ENCODE measurements around the gene SLC6A13. TPM values are rescaled to one million over a fixed set of nuclear protein-coding genes. Genes with fewer than 3 reads are reported as not detected.
A peak's percentile ranks its signal among the peaks of the same experiment; 100 is the strongest.
"Not testable (repeated sequence)": the region's sequence is repeated elsewhere in the genome, so short reads cannot be mapped to it uniquely, and the experiment has no call there.

SLC6A13 gene
- total RNA-seq, 1 donor from 2014 or later = 2.6 TPM

DNA sequence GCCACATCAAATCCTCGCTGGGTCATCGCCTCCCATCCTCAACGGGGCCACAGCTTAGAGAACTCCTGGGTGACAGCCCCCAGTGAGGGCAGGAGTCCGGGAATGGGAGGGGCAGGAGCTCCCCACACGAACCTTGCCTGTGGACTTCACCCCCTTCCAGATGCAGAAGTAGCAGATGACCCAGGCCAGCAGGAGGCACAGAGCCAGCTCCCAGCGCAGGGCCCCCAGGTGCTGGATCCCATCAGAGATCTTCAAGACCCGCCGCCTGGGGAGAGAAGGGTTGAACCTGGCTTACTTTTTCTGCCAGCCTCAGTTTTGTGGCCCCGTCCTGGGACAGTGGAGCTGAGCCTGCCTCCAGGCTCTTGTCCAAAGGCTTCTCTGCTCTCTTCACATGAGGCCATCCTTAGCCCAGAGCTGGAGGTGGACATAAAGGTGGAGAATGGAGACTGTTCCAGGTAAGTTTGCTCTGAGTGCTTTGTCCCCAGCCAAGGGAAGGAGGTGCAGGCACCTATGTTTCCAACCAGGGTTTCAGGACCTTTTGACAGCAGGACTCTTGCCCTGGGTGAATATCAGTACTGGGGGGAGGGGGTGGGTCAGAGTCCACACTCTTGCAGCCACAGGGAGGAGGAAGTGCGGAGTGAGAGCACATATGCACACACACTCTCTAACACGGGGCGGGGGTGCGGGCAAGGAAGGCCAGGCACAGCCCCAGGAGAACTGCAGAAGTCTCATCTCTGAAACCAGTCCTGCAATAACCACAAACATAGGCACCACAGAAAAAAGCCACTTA is 25.4 kb downstream of the SLC6A13 start:
- H3K27me3 ChIP-seq (ENCODE audit: control insufficient read depth in 3 of 3, insufficient read depth in 3 of 3, low read length in 3 of 3) = peaks cover 0 to 6% (median 0%) of the 10 kb centered on the region in 3 donors
- H3K9ac ChIP-seq (ENCODE audit: low read depth in 1 of 3, low read length in 3 of 3) = no peak overlapping the region
- peaks cover 17 to 20% (median 17%) of the 10 kb centered on the region in 3 donors for H3K4me1 ChIP-seq (ENCODE audit: control insufficient read depth in 3 of 3, insufficient read depth in 3 of 3, low read length in 3 of 3)
- no peak overlapping the region for H3K27ac ChIP-seq (ENCODE audit: low read depth, low read length)
- H3K4me3 ChIP-seq (ENCODE audit: low read length in 3 of 3) = no peak overlapping the region
- peaks cover 0 to 2% (median 0%) of the 10 kb centered on the region in 3 donors for H3K9me3 ChIP-seq (ENCODE audit: control insufficient read depth in 3 of 3, low read length in 3 of 3)
- H3K36me3 ChIP-seq (ENCODE audit: control insufficient read depth in 3 of 3, insufficient read depth in 3 of 3, low read length in 3 of 3) = no peaks in the 10 kb centered on the region

DNA sequence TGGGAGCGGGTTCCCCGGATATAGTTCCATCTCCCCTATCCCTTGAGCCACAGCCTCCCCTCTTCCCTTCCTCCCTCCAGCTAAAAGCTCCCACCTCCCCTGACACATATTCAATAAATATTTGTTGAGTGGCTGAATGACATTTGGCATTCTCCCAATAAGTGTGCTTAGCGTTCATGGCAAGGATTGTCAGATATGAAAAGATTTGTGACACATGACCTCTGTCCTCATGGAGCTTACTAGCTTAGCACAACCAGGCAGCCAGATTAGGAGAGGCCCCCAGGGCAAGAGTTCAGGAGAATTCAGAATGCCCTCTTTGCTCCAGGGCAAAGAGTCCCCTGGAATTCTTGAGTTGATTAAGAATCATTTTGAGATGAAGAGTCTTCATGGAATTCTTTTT is 26.2 kb downstream of the SLC6A13 start:
- peaks cover 19 to 27% (median 19%) of the 10 kb centered on the region in 3 donors for H3K4me1 ChIP-seq (ENCODE audit: control insufficient read depth in 3 of 3, insufficient read depth in 3 of 3, low read length in 3 of 3)
- no peaks in the 10 kb centered on the region for H3K36me3 ChIP-seq (ENCODE audit: control insufficient read depth in 3 of 3, insufficient read depth in 3 of 3, low read length in 3 of 3)
- H3K27ac ChIP-seq (ENCODE audit: low read depth, low read length) = no peak overlapping the region
- H3K4me3 ChIP-seq (ENCODE audit: low read length in 3 of 3) = no peak overlapping the region
- no peak overlapping the region for H3K9ac ChIP-seq (ENCODE audit: low read depth in 1 of 3, low read length in 3 of 3)
- peaks cover 0 to 2% (median 0%) of the 10 kb centered on the region in 3 donors for H3K27me3 ChIP-seq (ENCODE audit: control insufficient read depth in 3 of 3, insufficient read depth in 3 of 3, low read length in 3 of 3)
- peaks cover 0 to 2% (median 0%) of the 10 kb centered on the region in 3 donors for H3K9me3 ChIP-seq (ENCODE audit: control insufficient read depth in 3 of 3, low read length in 3 of 3)

DNA sequence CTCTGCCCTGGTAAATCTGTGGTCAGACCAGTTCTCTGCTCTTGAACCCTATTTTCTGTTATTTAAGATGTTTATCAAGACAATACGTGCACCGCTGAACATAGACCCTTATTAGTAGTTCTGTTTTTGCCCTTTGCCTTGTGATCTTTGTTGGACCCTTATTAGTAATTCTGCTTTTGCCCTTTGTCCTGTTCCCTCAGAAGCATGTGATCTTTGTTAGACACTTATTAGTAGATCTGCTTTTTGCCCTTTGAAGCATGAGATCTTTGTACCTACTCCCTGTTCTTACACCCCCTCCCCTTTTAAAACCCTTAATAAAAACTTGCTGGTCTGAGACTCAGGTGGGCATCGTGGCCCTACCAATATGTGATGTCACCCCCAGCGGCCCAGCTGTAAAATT is 26.7 kb downstream of the SLC6A13 start:
- not testable (repeated sequence) for H3K27ac ChIP-seq (ENCODE audit: low read depth, low read length); H3K9ac ChIP-seq (ENCODE audit: low read depth in 1 of 3, low read length in 3 of 3); H3K9me3 ChIP-seq (ENCODE audit: control insufficient read depth in 3 of 3, low read length in 3 of 3); H3K27me3 ChIP-seq (ENCODE audit: control insufficient read depth in 3 of 3, insufficient read depth in 3 of 3, low read length in 3 of 3); H3K4me3 ChIP-seq (ENCODE audit: low read length in 3 of 3); H3K36me3 ChIP-seq (ENCODE audit: control insufficient read depth in 3 of 3, insufficient read depth in 3 of 3, low read length in 3 of 3)
- H3K4me1 ChIP-seq (ENCODE audit: control insufficient read depth in 3 of 3, insufficient read depth in 3 of 3, low read length in 3 of 3) = peaks cover 19 to 31% (median 19%) of the 10 kb centered on the region in 3 donors

DNA sequence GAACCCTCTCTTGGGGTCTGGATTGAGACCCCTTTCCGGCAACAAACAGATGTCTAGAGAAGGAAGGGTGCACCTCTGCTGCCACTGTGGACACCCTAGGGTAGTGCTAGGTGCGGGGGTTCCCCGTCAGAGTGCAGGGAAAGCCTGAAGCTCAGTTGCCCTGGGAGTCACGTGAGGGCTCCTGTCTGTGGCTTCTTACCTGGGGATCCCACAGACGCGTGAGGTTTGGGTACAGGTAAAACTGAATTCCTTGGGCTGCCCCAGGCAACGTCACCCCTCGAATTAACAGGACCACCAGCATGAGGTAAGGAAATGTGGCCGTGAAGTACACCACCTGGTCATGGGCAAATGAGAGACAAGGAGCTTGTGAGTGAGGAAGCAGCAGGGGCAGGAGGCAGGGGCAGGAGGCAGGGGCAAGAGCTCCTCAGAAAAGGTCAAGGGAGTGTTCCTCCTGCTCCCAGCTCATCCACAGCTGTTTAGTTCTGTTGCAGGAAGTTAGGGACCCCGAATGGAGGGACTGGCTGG is 27.7 kb downstream of the SLC6A13 start:
- no peak overlapping the region for H3K4me3 ChIP-seq (ENCODE audit: low read length in 3 of 3)
- H3K9me3 ChIP-seq (ENCODE audit: control insufficient read depth in 3 of 3, low read length in 3 of 3) = peaks cover 0 to 2% (median 0%) of the 10 kb centered on the region in 3 donors
- no peak overlapping the region for H3K9ac ChIP-seq (ENCODE audit: low read depth in 1 of 3, low read length in 3 of 3)
- H3K4me1 ChIP-seq (ENCODE audit: control insufficient read depth in 3 of 3, insufficient read depth in 3 of 3, low read length in 3 of 3) = peaks cover 19 to 33% (median 19%) of the 10 kb centered on the region in 3 donors
- H3K27me3 ChIP-seq (ENCODE audit: control insufficient read depth in 3 of 3, insufficient read depth in 3 of 3, low read length in 3 of 3) = peaks cover 0 to 4% (median 0%) of the 10 kb centered on the region in 3 donors
- H3K27ac ChIP-seq (ENCODE audit: low read depth, low read length) = no peak overlapping the region
- H3K36me3 ChIP-seq (ENCODE audit: control insufficient read depth in 3 of 3, insufficient read depth in 3 of 3, low read length in 3 of 3) = no peaks in the 10 kb centered on the region

DNA sequence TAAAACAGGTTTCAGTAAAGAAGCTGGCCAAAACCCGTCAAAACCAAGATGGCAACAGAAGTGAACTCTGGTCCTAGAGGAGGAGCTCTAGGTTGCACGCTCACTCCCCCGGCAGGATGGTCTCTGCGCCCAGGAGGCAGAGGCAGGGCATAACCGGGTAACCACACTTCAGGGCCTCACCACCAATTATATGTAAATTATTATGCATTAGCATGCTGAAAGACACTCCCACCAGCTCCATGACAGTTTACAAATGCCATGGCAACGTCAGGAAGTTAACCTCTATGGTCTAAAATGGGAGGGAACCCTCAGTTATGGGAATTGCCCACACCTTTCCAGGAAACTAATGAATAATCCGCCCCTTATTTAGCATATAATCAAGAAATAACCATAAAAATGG is 28.6 kb downstream of the SLC6A13 start:
- Histone ChIP-seq H3K9ac (ENCODE audit: low read depth in 1 of 3, low read length in 3 of 3) (no peak overlapping the region), H3K27ac (ENCODE audit: low read depth, low read length) (peak overlapping the region; percentile 59)

DNA sequence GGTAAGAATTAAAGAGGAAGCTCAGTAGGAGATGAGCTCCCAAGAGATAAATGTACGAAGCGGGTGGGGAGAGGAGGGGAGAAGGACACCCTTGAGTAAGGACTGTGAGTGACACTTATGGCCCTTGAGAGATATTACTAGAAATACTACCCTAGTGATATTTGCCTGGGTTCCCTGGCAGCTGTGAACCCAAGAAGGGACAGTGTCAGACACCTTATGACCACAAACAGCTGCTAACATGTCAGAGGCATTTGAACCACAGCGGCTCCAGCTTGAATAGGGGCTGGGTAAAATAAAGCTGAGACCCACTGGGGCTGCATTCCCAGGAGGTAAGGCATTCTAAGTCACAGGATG is 29.0 kb downstream of the SLC6A13 start:
- Histone ChIP-seq H3K9me3 (ENCODE audit: control insufficient read depth in 3 of 3, low read length in 3 of 3) (peaks cover 0 to 2% (median 0%) of the 10 kb centered on the region in 3 donors), H3K4me1 (ENCODE audit: control insufficient read depth in 3 of 3, insufficient read depth in 3 of 3, low read length in 3 of 3) (peaks cover 19 to 36% (median 19%) of the 10 kb centered on the region in 3 donors), H3K4me3 (ENCODE audit: low read length in 3 of 3) (peak overlapping the region in 2 of 3 donors; percentile 17 to 43), H3K27me3 (ENCODE audit: control insufficient read depth in 3 of 3, insufficient read depth in 3 of 3, low read length in 3 of 3) (peaks cover 0 to 4% (median 0%) of the 10 kb centered on the region in 3 donors), H3K36me3 (ENCODE audit: control insufficient read depth in 3 of 3, insufficient read depth in 3 of 3, low read length in 3 of 3) (no peaks in the 10 kb centered on the region), H3K9ac (ENCODE audit: low read depth in 1 of 3, low read length in 3 of 3) (peak overlapping the region in 1 of 3 donors; percentile 7), H3K27ac (ENCODE audit: low read depth, low read length) (peak overlapping the region; percentile 59)

More for the DNA sequence above, 28.6 kb downstream of the SLC6A13 start:
- peaks cover 19 to 36% (median 19%) of the 10 kb centered on the region in 3 donors for H3K4me1 ChIP-seq (ENCODE audit: control insufficient read depth in 3 of 3, insufficient read depth in 3 of 3, low read length in 3 of 3)
- H3K4me3 ChIP-seq (ENCODE audit: low read length in 3 of 3) = peak overlapping the region in 1 of 3 donors; percentile 17
- H3K27me3 ChIP-seq (ENCODE audit: control insufficient read depth in 3 of 3, insufficient read depth in 3 of 3, low read length in 3 of 3) = peaks cover 0 to 4% (median 0%) of the 10 kb centered on the region in 3 donors
- no peaks in the 10 kb centered on the region for H3K36me3 ChIP-seq (ENCODE audit: control insufficient read depth in 3 of 3, insufficient read depth in 3 of 3, low read length in 3 of 3)
- peaks cover 0 to 2% (median 0%) of the 10 kb centered on the region in 3 donors for H3K9me3 ChIP-seq (ENCODE audit: control insufficient read depth in 3 of 3, low read length in 3 of 3)

DNA sequence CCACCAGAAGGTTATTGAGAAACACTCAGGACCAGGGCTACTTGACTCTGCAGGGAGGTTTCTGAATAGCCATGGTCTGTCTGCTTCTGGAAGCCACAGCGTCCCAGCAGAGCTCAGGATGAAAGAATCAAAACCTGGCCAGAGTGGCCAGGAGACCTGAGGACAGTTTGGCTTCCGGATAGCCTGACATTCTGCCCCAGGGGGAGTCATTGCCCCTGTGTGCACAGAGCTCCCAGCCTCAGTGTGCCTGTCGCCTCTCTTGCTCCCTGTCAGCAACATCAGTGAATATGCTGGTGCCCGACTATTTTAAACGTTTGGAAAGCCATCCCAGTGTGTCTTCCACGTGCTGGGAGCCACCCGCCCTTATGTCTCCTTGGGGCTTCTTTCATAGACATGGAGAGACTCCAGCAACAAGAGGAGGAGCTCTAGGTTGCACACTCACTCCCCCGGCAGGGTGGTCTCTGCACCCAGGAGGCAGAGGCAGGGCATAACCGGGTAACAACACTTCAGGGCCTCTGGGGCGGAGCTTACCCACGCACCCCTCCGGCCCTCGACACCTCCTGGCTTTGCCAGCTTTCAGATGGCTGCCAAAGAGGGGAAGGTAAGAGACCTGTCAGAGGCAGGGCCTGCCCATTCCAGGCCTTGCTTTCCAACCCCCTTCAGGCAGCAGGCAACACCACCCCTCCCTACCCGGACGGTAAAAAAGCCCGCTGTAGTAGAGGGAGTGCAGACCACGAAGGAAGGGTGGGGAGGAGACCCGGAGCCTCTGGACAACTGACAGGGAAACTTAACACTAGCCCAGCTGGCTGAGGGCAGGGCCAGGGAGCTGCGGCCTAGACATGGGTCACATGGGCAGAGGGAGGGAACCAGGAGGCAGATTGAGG is 29.7 kb downstream of the SLC6A13 start:
- peak overlapping the region; percentile 7 to 79 (median 19) for H3K9ac ChIP-seq (ENCODE audit: low read depth in 1 of 3, low read length in 3 of 3)
- H3K9me3 ChIP-seq (ENCODE audit: control insufficient read depth in 3 of 3, low read length in 3 of 3) = peaks cover 0 to 2% (median 0%) of the 10 kb centered on the region in 3 donors
- peaks cover 0 to 4% (median 0%) of the 10 kb centered on the region in 3 donors for H3K27me3 ChIP-seq (ENCODE audit: control insufficient read depth in 3 of 3, insufficient read depth in 3 of 3, low read length in 3 of 3)
- H3K36me3 ChIP-seq (ENCODE audit: control insufficient read depth in 3 of 3, insufficient read depth in 3 of 3, low read length in 3 of 3) = no peaks in the 10 kb centered on the region
- peak overlapping the region; percentile 59 for H3K27ac ChIP-seq (ENCODE audit: low read depth, low read length)
- peaks cover 19 to 36% (median 19%) of the 10 kb centered on the region in 3 donors for H3K4me1 ChIP-seq (ENCODE audit: control insufficient read depth in 3 of 3, insufficient read depth in 3 of 3, low read length in 3 of 3)
- H3K4me3 ChIP-seq (ENCODE audit: low read length in 3 of 3) = peak overlapping the region; percentile 43 to 63 (median 46)

DNA sequence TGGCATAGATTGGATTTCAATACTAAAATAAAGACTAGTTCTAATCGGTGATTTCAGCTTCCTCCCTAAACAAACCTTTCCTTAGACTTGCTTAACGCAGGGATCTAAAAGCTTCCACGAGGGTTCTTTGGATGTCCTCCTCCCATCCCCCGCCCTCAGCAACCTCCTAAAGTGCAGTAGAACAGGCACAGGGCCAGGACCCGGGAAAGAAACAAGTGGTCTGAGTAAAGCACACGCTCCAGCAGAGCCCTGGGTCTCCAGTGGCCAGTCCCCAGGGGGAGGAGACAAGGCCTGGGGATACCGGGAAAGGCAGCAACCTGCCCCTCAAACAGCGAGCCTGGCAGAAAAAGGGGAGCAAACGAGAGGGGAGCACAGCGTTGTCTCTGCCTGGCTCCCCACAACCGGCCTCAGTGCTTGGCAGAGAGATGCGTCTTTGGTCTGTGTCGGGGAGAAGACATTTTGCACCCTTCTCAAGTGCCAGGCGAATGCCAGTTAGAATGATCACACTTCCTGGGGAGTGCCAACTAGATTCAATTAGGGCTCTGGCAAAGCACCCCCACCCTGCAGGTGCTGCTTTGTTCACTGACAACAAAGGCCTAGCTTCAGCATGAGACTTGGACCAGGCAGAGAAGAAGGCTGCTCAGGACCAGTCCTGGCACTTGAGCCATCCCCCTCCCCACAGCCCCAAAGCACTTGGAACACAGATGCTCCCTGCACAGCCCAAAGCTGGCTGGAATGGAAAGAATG is 31.5 kb downstream of the SLC6A13 start:
- H3K4me3 ChIP-seq (ENCODE audit: low read length in 3 of 3) = no peak overlapping the region
- H3K9ac ChIP-seq (ENCODE audit: low read depth in 1 of 3, low read length in 3 of 3) = no peak overlapping the region
- H3K27me3 ChIP-seq (ENCODE audit: control insufficient read depth in 3 of 3, insufficient read depth in 3 of 3, low read length in 3 of 3) = peaks cover 2 to 3% (median 3%) of the 10 kb centered on the region in 3 donors
- peaks cover 0 to 2% (median 0%) of the 10 kb centered on the region in 3 donors for H3K9me3 ChIP-seq (ENCODE audit: control insufficient read depth in 3 of 3, low read length in 3 of 3)
- no peak overlapping the region for H3K27ac ChIP-seq (ENCODE audit: low read depth, low read length)
- peaks cover 19 to 36% (median 19%) of the 10 kb centered on the region in 3 donors for H3K4me1 ChIP-seq (ENCODE audit: control insufficient read depth in 3 of 3, insufficient read depth in 3 of 3, low read length in 3 of 3)
- no peaks in the 10 kb centered on the region for H3K36me3 ChIP-seq (ENCODE audit: control insufficient read depth in 3 of 3, insufficient read depth in 3 of 3, low read length in 3 of 3)

Data from skeletal muscle tissue (tissue), 4 donors.